Measurements from ENCODE around the gene SVOPL.

SVOPL gene

DNA sequence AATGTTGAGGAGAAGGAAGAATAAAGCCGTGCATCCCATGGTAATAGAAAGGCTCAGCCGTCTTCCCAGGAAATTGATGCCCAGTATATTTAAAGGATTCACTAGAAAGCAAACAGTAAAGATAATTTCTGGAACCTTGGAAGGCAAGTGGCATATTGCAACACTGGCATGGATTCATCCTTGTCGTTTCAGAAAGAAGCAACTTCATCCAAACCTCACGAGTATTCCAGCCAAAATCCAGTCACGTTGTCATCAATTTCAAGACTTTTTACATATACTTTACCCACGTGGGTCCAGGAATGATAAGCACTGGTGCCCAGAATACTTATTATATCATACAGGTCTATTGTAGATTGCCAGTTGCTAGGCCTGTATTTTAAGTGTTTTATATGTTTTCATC lies 73.8 kb downstream of the SVOPL start:
- H3K36me3 ChIP-seq (ENCODE audit: control insufficient read depth in 4 of 4, insufficient read depth in 4 of 4, low read length in 3 of 4), result no peaks in the 10 kb centered on the region
- H3K4me1 ChIP-seq (ENCODE audit: control extremely low read depth in 1 of 4, control insufficient read depth in 4 of 4, insufficient read depth in 4 of 4, low read length in 3 of 4), result peaks cover 15 to 46% (median 37%) of the 10 kb centered on the region in 4 experiments
- ChIA-PET POLR2A (no interaction called here), CTCF (interaction anchor here (1.5 kb wide), 1 partner anchor 13 kb away, joined by 6 read pairs; no protein-coding TSS in a partner anchor)
- WGBS (ENCODE audit: insufficient coverage), result 100% methylated on average over 3 of the region's 6 CpGs
- no peak overlapping the region for H3K27ac ChIP-seq (ENCODE audit: insufficient read depth in 1 of 2, low read depth in 1 of 2, low read length in 2 of 2, poor library complexity in 1 of 2, severe bottlenecking in 2 of 2)
- no peaks in the 10 kb centered on the region for H3K9me3 ChIP-seq (ENCODE audit: control extremely low read depth in 1 of 5, control insufficient read depth in 4 of 5, insufficient read depth in 2 of 5, low read depth in 1 of 5, low read length in 4 of 5)
- no peak for DNase-seq
- no peaks in the 10 kb centered on the region for H3K27me3 ChIP-seq (replicated peaks in 2 of 5; ENCODE audit: control insufficient read depth in 4 of 5, insufficient read depth in 5 of 5, low read length in 4 of 5)
- H3K4me3 ChIP-seq (ENCODE audit: control insufficient read depth in 1 of 7, extremely low read depth in 1 of 7, insufficient read depth in 4 of 7, low read depth in 2 of 7, low read length in 6 of 7), result no peak overlapping the region

DNA sequence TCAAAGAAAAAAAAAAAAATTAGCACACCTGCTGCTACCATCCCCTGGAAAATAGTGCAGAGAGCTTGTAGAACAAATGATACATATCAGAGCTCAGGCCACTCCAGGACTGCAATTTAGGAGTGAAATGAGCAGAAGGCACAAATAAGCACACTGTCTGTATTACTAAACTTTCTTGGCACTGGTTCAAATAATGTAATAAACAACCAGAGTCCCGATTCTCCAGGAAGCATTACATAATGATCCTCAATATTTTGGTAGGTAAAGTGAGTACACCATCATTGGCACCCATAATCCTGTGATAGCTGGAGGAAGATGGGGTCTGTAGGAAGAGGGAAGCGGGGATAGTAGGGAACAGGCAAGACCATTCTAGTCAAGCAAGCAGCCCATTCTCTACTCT lies 74.3 kb downstream of the SVOPL start:
- no CpG with 5 or more reads among the region's 2 CpGs for WGBS (ENCODE audit: insufficient coverage)
- POLR2A ChIA-PET, result interaction anchor here (0.7 kb wide), 1 partner anchor 41 kb away, joined by 3 read pairs; no protein-coding TSS in a partner anchor
- H3K4me3 ChIP-seq (ENCODE audit: control insufficient read depth in 1 of 7, extremely low read depth in 1 of 7, insufficient read depth in 4 of 7, low read depth in 2 of 7, low read length in 6 of 7), result no peak overlapping the region

GRCh38 chr7:138625849-138626230 lies 75.3 kb downstream of the SVOPL start:
- H3K36me3 ChIP-seq (ENCODE audit: control insufficient read depth in 4 of 4, insufficient read depth in 4 of 4, low read length in 3 of 4), result no peaks in the 10 kb centered on the region
- DNase-seq, result peak; percentile 49 to 86 (median 78)
- no peaks in the 10 kb centered on the region for H3K9me3 ChIP-seq (ENCODE audit: control extremely low read depth in 1 of 5, control insufficient read depth in 4 of 5, insufficient read depth in 2 of 5, low read depth in 1 of 5, low read length in 4 of 5)
- CTCF ChIA-PET, result interaction anchor here (0.9 to 2.2 kb wide), 7 partner anchors 9 to 113 kb away, joined by 3 to 9 read pairs (median 5); no protein-coding TSS in a partner anchor
- H3K27ac ChIP-seq (ENCODE audit: insufficient read depth in 1 of 2, low read depth in 1 of 2, low read length in 2 of 2, poor library complexity in 1 of 2, severe bottlenecking in 2 of 2), result peak overlapping the region; percentile 8 to 73
- H3K4me1 ChIP-seq (ENCODE audit: control extremely low read depth in 1 of 4, control insufficient read depth in 4 of 4, insufficient read depth in 4 of 4, low read length in 3 of 4), result peaks cover 15 to 44% (median 37%) of the 10 kb centered on the region in 4 experiments
- WGBS (ENCODE audit: insufficient coverage), result 0% methylated on average over 3 of the region's 5 CpGs
- no peaks in the 10 kb centered on the region for H3K27me3 ChIP-seq (replicated peaks in 2 of 5; ENCODE audit: control insufficient read depth in 4 of 5, insufficient read depth in 5 of 5, low read length in 4 of 5)
- POLR2A ChIA-PET, result interaction anchor here (0.6 to 1.9 kb wide), 10 partner anchors 12 to 368 kb away, joined by 3 to 23 read pairs (median 4); no protein-coding TSS in a partner anchor
- peak overlapping the region in 4 of 7 experiments; percentile 15 to 45 (median 20) for H3K4me3 ChIP-seq (ENCODE audit: control insufficient read depth in 1 of 7, extremely low read depth in 1 of 7, insufficient read depth in 4 of 7, low read depth in 2 of 7, low read length in 6 of 7)

More for the DNA sequence above, 74.3 kb downstream of the SVOPL start:
- DNase-seq, result no peak
- Histone ChIP-seq H3K4me1 (ENCODE audit: control extremely low read depth in 1 of 4, control insufficient read depth in 4 of 4, insufficient read depth in 4 of 4, low read length in 3 of 4) (peaks cover 15 to 44% (median 37%) of the 10 kb centered on the region in 4 experiments), H3K27me3 (replicated peaks in 2 of 5; ENCODE audit: control insufficient read depth in 4 of 5, insufficient read depth in 5 of 5, low read length in 4 of 5) (no peaks in the 10 kb centered on the region), H3K9me3 (ENCODE audit: control extremely low read depth in 1 of 5, control insufficient read depth in 4 of 5, insufficient read depth in 2 of 5, low read depth in 1 of 5, low read length in 4 of 5) (no peaks in the 10 kb centered on the region), H3K36me3 (ENCODE audit: control insufficient read depth in 4 of 4, insufficient read depth in 4 of 4, low read length in 3 of 4) (no peaks in the 10 kb centered on the region), H3K27ac (ENCODE audit: insufficient read depth in 1 of 2, low read depth in 1 of 2, low read length in 2 of 2, poor library complexity in 1 of 2, severe bottlenecking in 2 of 2) (no peak overlapping the region)
- CTCF ChIA-PET, result interaction anchor here (1.2 to 2.2 kb wide), 3 partner anchors 8 to 15 kb away, joined by 3 to 9 read pairs (median 6); no protein-coding TSS in a partner anchor

- WGBS (ENCODE audit: insufficient coverage), result 0% methylated on average over 1 of the region's 3 CpGs
- peaks cover 0 to 3% (median 0%) of the 10 kb centered on the region in 4 experiments for H3K36me3 ChIP-seq (ENCODE audit: control insufficient read depth in 4 of 4, insufficient read depth in 4 of 4, low read length in 3 of 4)
- peaks cover 15 to 44% (median 37%) of the 10 kb centered on the region in 4 experiments for H3K4me1 ChIP-seq (ENCODE audit: control extremely low read depth in 1 of 4, control insufficient read depth in 4 of 4, insufficient read depth in 4 of 4, low read length in 3 of 4)
- H3K27me3 ChIP-seq (replicated peaks in 2 of 5; ENCODE audit: control insufficient read depth in 4 of 5, insufficient read depth in 5 of 5, low read length in 4 of 5), result no peaks in the 10 kb centered on the region
- ChIA-PET POLR2A (interaction anchor here (0.6 to 1.9 kb wide), 13 partner anchors 8 to 368 kb away, joined by 3 to 23 read pairs (median 4); no protein-coding TSS in a partner anchor), CTCF (interaction anchor here (0.7 to 2.2 kb wide), 11 partner anchors 15 to 459 kb away, joined by 3 to 9 read pairs (median 3); no protein-coding TSS in a partner anchor)
- peak overlapping the region in 5 of 7 experiments; percentile 15 to 45 (median 40) for H3K4me3 ChIP-seq (ENCODE audit: control insufficient read depth in 1 of 7, extremely low read depth in 1 of 7, insufficient read depth in 4 of 7, low read depth in 2 of 7, low read length in 6 of 7)
- peak overlapping the region; percentile 8 to 73 for H3K27ac ChIP-seq (ENCODE audit: insufficient read depth in 1 of 2, low read depth in 1 of 2, low read length in 2 of 2, poor library complexity in 1 of 2, severe bottlenecking in 2 of 2)
- peak; percentile 89 to 97 (median 93) for DNase-seq
- H3K9me3 ChIP-seq (ENCODE audit: control extremely low read depth in 1 of 5, control insufficient read depth in 4 of 5, insufficient read depth in 2 of 5, low read depth in 1 of 5, low read length in 4 of 5), result no peaks in the 10 kb centered on the region
Measured at GRCh38 chr7:138625084-138625848, 75.9 kb downstream of the SVOPL start.

DNA sequence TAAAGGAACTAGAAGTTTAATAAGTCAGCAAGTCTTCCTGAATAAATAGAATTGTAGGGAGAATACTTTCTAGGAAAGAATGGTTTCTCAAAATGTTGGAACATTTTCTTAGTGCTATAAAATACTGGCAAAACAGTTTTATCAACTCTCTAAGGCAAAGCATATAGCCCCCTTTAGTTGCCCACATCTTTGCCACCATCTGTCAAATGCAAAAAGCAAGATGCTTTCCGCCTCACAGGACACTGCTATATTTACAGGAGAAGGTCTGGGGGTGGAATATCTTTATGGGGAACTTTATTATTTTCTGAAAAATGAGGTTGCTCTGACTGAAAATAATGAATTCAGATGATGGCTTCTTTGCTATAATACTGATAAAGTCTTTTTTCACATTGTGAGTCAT lies 78.3 kb downstream of the SVOPL start:
- CTCF ChIA-PET, result no interaction called here
- no peak overlapping the region for H3K4me3 ChIP-seq (ENCODE audit: control insufficient read depth in 1 of 7, extremely low read depth in 1 of 7, insufficient read depth in 4 of 7, low read depth in 2 of 7, low read length in 6 of 7)
- H3K4me1 ChIP-seq (ENCODE audit: control extremely low read depth in 1 of 4, control insufficient read depth in 4 of 4, insufficient read depth in 4 of 4, low read length in 3 of 4), result peaks cover 15 to 46% (median 37%) of the 10 kb centered on the region in 4 experiments
- no peaks in the 10 kb centered on the region for H3K9me3 ChIP-seq (ENCODE audit: control extremely low read depth in 1 of 5, control insufficient read depth in 4 of 5, insufficient read depth in 2 of 5, low read depth in 1 of 5, low read length in 4 of 5)
- DNase-seq, result peak in 2 of 3 donors; percentile 24 to 60
- WGBS (ENCODE audit: insufficient coverage), result 67% methylated on average over 1 of the region's 1 CpG
- no peaks in the 10 kb centered on the region for H3K27me3 ChIP-seq (replicated peaks in 2 of 5; ENCODE audit: control insufficient read depth in 4 of 5, insufficient read depth in 5 of 5, low read length in 4 of 5)
- POLR2A ChIA-PET, result no interaction called here
- no peak overlapping the region for H3K27ac ChIP-seq (ENCODE audit: insufficient read depth in 1 of 2, low read depth in 1 of 2, low read length in 2 of 2, poor library complexity in 1 of 2, severe bottlenecking in 2 of 2)
- peaks cover 0 to 3% (median 0%) of the 10 kb centered on the region in 4 experiments for H3K36me3 ChIP-seq (ENCODE audit: control insufficient read depth in 4 of 4, insufficient read depth in 4 of 4, low read length in 3 of 4)

DNA sequence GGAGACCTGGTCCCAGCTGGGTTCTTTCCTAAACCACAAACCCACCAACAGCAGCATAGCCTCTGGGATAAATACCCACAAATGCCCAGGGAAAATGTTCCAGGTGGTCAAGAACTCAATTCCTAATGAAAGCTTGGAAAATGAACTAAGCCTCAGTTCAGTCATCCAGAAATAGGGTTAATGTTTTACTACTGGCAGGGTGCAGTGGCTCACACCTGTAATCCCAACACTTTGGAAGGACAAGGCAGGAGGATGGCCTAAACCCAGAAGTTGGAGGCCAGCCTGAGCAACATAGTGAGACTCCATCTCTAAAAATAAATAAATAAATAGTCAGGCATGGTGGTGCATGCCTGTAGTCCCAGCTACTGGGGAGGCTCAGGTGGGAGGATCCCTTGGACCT lies 82.2 kb downstream of the SVOPL start:
- Histone ChIP-seq H3K9me3 (ENCODE audit: control extremely low read depth in 1 of 5, control insufficient read depth in 4 of 5, insufficient read depth in 2 of 5, low read depth in 1 of 5, low read length in 4 of 5) (no peaks in the 10 kb centered on the region), H3K36me3 (ENCODE audit: control insufficient read depth in 4 of 4, insufficient read depth in 4 of 4, low read length in 3 of 4) (peaks cover 0 to 3% (median 0%) of the 10 kb centered on the region in 4 experiments), H3K4me1 (ENCODE audit: control extremely low read depth in 1 of 4, control insufficient read depth in 4 of 4, insufficient read depth in 4 of 4, low read length in 3 of 4) (peaks cover 0 to 12% (median 5%) of the 10 kb centered on the region in 4 experiments), H3K27ac (ENCODE audit: insufficient read depth in 1 of 2, low read depth in 1 of 2, low read length in 2 of 2, poor library complexity in 1 of 2, severe bottlenecking in 2 of 2) (no peak overlapping the region), H3K4me3 (ENCODE audit: control insufficient read depth in 1 of 7, extremely low read depth in 1 of 7, insufficient read depth in 4 of 7, low read depth in 2 of 7, low read length in 6 of 7) (no peak overlapping the region), H3K27me3 (replicated peaks in 2 of 5; ENCODE audit: control insufficient read depth in 4 of 5, insufficient read depth in 5 of 5, low read length in 4 of 5) (no peaks in the 10 kb centered on the region)
- ChIA-PET POLR2A (interaction anchor here (0.6 kb wide), 1 partner anchor 18 kb away, joined by 4 read pairs; no protein-coding TSS in a partner anchor), CTCF (interaction anchor here (0.6 to 1.6 kb wide), 5 partner anchors 9 to 716 kb away, joined by 3 to 5 read pairs (median 3); no protein-coding TSS in a partner anchor)
- no peak for DNase-seq
